HG03025 (cell line): ENCODE measurements around the gene TEX52.

Experiments
- ATAC-seq: cut with Tn5 transposase; IDR thresholded peaks from one replicate; pipeline ENCODE4 v1.9.1; 2021; ENCODE audit warnings: mild to moderate bottlenecking, moderate library complexity; ENCODE audit not compliant: unreplicated experiment, low FRiP score

The TEX52 gene

GRCh38 chr12:2801044-2801783 is 55.6 kb downstream of the TEX52 start:
- ATAC-seq: no peak

GRCh38 chr12:2800046-2800570 is 56.7 kb downstream of the TEX52 start:
- no peak for ATAC-seq
